HPDE6-E6E7 (cell line): ENCODE results near the gene CDKAL1.
"Not testable (repeated sequence)": the region's sequence is repeated elsewhere in the genome, so short reads cannot be mapped to it uniquely, and the experiment has no call there.

ENCODE experiments used
- DNase-seq: peaks from one replicate; pipeline ENCODE4 v3.0.0; 2011; ENCODE audit warnings: missing footprints; ENCODE audit errors: extremely low spot score

CDKAL1 gene

DNA sequence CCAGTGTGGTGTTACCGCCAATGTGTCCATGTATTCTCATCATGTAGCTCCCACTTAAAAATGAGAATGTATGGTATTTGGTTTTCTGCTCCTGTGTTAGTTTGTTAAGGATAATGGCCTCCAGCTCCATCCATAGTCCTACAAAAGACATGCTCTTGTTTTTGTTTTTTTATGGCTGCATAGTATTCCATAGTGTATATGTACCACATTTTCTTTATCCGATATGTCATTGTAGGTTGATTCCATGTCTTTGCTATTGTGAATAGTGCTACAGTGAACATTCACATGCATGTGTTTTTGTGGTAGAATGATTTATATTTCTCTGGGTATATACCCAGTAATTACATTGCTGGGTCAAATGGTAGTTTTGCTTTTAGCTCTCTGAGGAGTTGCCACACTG is 207.2 kb downstream of the CDKAL1 start:
- DNase-seq = no peak

DNA sequence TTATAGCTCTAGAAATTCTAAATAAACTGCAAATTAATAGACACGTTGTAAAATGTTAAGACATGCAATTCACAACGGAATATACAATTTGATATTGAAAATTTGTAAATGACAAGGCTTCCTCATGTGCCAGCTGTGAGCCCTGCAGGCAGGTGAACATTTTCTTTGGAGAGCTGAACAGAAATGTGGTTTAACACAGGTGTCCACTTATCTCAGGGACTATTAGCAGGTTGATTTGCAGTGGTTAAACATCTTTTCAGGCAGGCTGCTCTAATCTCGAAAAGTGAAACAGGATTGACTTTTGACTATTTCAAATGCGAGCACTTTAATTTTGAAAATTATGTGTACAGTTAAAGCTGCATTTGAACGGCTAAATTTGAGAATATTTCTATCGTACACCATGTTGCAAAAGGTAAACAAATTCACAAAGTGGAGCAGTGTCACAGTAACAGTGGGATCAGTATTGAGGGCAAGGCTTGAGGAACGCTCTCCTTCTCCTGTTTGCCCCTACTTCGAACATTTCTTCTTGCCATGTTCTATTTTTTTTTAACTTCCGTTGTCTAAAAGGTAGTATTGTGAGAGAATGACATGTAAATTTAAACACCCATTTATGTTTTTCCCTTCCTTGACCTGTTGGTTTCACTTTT is 210.8 kb downstream of the CDKAL1 start:
- DNase-seq = no peak

DNA sequence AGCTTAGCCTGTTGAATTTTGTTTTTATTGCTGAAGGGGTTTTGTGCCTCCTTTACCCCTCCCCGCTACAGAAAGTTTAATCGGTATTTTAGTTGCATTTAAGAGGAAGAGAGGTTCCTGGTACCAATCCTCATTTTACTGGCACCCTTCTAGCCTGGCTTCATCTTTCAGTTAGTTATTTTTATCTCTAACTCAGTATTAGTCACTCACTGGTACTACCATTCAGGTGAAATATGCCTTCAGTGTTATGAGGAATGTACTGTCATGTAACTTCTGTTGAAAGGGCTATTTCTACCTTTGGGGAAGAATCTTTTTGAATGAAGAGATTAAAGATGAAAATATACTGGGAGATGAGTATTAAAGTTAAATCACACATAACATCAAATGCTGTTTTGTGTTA is 211.8 kb downstream of the CDKAL1 start:
- DNase-seq = peak; percentile 3

GRCh38 chr6:20746805-20747558 is 212.7 kb downstream of the CDKAL1 start:
- DNase-seq = no peak

- no peak for DNase-seq
These were observed 213.7 kb downstream of the CDKAL1 start for GRCh38 chr6:20747991-20748390.

DNA sequence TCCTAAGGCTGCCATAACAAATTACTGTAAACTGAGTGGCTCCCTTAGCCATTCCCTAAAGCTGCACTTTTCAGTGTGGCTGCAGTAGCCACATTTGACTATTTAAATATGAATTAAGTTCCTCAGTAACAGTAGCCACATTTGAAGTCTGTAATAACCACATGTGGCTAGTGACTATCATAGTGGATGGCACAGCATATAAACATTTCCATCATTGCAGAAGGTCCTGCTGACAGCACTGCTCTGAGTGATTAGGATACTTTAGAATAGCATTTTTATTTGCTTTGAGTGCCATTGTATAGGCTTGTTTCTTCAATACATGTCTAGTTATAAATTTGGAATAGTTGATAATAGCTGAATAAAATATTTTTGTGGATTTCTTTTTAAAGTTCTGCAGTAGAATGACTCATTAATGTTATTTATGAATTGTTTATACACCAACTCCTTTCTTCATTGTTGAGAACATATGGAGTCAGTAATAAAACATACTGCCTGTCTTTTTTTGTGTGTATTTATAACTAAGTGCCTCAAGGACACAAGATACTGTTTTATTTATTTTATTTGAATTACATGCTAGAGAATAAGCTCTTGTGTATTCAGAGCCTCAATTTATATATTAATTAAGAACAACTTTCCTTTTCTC is 217.2 kb downstream of the CDKAL1 start:
- no peak for DNase-seq

- no peak for DNase-seq
These were observed 221.4 kb downstream of the CDKAL1 start for GRCh38 chr6:20755631-20756030.

DNA sequence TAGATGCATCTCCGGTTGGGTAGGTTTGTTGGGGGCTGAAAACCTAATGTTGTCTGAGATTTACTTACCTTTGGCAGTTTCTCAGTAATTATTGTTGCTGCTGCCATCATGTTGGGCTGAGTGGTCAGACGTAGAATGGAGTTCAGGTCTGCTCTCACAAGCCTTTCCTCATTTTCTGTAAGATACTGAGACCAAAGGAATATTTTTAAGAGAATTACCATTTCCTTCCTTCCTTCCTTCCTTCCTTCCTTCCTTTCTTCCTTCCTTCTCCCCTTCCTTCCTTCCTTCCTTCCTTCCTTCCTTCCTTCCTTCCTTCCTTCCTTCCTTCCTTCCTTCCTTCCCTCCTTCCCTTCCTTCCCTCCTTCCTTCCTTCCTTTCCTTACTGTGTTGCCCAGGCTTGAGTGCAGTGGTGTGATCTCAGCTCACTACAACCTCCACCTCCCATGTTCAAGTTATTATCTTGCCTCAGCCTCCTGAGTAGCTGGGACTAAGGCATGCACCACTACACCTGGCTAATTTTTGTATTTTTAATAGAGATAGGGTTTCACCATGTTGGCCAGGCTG is 222.4 kb downstream of the CDKAL1 start:
- DNase-seq = not testable (repeated sequence)

GRCh38 chr6:20757761-20758160 is 223.5 kb downstream of the CDKAL1 start:
- DNase-seq = no peak

GRCh38 chr6:20763296-20763695 is 229.0 kb downstream of the CDKAL1 start:
- DNase-seq = no peak

DNA sequence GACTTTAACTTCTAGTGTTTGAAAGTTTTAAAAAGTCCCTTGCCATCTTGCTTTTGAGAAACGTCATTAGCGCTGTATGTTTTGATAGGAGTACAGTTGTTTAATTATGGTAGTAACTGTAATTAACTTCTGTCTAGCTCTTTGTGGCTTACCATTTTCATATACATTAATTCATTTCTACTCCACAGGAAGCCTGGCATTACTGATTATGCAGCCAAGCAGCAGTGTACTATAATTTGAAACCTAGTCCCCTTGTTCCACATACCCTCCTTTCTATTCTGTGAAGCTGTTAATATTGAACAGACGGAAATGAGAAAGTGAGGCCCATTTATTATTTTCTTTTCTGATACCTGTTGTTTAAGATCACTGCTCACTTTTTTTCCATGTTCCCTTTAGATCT is 235.4 kb downstream of the CDKAL1 start:
- DNase-seq = no peak

DNA sequence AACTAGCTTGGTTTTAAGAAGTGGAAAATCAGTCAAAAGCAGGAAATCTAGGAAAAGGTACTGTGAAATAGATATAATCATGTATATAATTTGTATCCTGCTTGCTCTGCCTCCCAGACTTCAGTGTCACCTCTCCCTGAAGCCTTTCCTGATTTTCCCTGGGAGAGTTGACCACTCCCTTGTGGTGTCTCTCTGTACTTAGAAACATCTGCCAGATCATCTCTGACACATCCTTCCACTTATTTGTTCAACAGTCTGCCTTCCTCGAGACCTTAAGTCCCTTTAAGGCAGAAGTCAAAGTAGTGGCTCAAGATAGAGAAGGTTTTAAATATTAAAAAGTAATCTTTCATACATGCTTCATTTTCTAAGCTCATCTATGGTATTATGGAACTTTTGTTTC is 236.5 kb downstream of the CDKAL1 start:
- DNase-seq = no peak

GRCh38 chr6:20771409-20771808 is 237.2 kb downstream of the CDKAL1 start:
- DNase-seq = no peak

GRCh38 chr6:20773822-20774221 is 239.6 kb downstream of the CDKAL1 start:
- DNase-seq = no peak

GRCh38 chr6:20775981-20776380 is 241.7 kb downstream of the CDKAL1 start:
- no peak for DNase-seq

DNA sequence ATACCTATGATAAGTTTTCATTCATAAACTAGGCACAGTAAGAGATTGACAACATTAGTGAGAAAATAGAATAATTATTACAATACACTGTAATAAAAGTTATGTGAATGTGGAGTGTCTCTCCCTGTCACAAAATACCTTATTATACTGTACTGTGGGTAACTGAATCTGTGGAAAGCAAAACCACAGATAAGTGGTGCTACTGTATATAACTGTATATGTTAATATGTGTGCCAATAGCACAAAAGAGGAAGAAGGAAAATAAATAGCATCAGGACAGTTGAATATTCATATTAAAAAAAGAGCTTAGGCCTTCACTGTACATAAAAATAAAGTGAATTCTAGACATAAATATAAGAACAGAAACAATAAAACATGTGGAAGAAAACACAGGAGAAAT is 243.5 kb downstream of the CDKAL1 start:
- no peak for DNase-seq

DNA sequence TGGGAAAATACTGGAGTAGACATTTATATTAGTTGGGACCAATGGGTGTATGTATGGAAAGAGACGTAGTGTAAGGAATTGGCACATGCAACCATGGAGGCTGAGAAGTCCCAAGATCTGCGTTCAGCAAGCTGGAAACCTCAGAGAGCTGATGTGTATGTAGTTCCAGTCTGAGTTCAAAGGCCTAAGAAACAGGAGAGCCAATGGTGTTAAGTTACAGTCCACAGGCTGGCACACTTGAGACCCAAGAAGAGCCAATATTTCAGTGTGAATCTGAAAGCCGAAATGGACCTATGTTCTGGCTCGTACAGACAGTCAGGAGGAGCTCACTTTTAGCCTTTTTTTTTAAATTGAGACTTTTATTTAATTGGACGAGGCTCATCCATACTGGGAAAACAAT is 244.2 kb downstream of the CDKAL1 start:
- no peak for DNase-seq

- DNase-seq = no peak
These were observed 244.7 kb downstream of the CDKAL1 start for GRCh38 chr6:20778912-20779311.

- DNase-seq = no peak
These were observed 254.9 kb downstream of the CDKAL1 start for GRCh38 chr6:20789162-20789561.

- no peak for DNase-seq
These were observed 256.0 kb downstream of the CDKAL1 start for GRCh38 chr6:20790032-20790791.

DNA sequence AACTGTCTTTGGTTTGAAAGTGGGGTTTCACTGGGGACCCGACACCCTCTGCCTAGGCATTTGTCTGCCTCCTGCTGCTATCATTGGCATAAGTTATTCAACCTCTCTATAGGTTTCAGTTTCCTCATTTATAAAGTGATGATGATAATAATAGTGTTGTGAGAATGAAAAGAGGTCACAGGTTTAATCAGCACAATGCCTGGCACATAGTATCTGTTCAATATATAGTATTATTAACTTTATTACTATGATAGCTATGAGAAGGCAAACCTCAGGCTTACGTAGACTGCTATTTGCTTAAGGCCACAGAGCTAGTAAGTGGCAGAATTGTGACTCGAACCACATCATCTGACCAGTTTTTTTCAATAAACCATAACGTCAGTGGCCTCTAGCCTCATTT is 256.8 kb downstream of the CDKAL1 start:
- no peak for DNase-seq

- DNase-seq = no peak
These were observed 257.7 kb downstream of the CDKAL1 start for GRCh38 chr6:20791944-20792343.
